ENCODE results near the gene KRTAP19-2.

Gene KRTAP19-2

DNA sequence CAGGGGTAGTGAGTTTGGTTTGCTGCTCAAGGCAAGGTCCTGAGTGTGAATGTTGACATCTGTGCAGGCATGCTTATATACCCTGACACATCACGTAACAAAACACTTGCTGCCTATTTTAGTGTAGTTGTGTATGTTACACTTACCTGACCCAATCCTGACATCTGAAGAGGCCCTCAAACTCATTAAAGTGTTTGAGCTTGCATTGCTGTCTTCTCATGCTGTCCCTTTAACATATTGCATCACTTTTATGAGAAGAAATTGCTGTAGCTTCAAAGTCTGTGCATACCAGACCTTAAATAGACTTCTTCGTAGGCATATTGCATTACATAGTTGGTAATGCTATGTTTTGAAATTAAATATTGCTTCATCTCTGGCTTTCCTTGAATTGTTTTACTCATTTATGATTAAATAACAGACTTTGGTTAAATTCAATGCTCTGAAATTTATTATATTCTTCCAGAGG, 4.8 kb upstream of the KRTAP19-2 start, which contains the start of gene KRTAP19-3:
Gene KRTAP19-3 (minus strand): TSS at position 51 of the 466 bp plus-strand sequence. CDS start 56 bp downstream, outside the sequence.
- H3K4me3 ChIP-seq (ENCODE audit: low read length): no peak within 1 kb of the TSS
- TF ChIP-seq, protein P1, sequence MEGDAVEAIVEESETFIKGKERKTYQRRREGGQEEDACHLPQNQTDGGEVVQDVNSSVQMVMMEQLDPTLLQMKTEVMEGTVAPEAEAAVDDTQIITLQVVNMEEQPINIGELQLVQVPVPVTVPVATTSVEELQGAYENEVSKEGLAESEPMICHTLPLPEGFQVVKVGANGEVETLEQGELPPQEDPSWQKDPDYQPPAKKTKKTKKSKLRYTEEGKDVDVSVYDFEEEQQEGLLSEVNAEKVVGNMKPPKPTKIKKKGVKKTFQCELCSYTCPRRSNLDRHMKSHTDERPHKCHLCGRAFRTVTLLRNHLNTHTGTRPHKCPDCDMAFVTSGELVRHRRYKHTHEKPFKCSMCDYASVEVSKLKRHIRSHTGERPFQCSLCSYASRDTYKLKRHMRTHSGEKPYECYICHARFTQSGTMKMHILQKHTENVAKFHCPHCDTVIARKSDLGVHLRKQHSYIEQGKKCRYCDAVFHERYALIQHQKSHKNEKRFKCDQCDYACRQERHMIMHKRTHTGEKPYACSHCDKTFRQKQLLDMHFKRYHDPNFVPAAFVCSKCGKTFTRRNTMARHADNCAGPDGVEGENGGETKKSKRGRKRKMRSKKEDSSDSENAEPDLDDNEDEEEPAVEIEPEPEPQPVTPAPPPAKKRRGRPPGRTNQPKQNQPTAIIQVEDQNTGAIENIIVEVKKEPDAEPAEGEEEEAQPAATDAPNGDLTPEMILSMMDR (conservative IDR thresholded peaks at IDR 0.05; ENCODE audit: low read depth, low read length): no peak
- no peak for DNase-seq (ENCODE audit: low read depth)

DNA sequence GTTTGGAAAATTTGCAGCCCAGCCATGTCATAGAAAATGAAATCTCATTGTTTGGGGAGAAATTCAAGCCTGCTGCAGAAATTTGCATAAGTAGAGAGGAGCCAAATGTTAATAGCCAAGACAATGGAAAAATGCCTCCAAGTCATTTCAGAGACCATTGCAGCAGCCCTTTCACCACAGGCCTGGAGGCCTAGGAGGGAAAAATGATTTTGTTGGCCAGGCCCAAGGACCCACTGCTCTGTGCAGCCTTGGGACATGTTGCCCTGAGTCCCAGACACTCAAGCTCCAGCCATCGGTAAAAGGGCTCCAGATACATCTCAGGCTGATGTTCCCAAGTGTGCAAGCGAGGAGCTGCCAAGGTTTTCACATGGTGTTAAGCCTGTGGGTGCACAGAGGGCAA, 1.1 kb downstream of the KRTAP19-2 start:
- H3K4me3 ChIP-seq (ENCODE audit: low read length): no peak overlapping the region
- TF ChIP-seq, protein P1 (conservative IDR thresholded peaks at IDR 0.05; ENCODE audit: low read depth, low read length): no peak
- no peak for DNase-seq (ENCODE audit: low read depth)

GRCh38 chr21:30482130-30482529, 5.1 kb downstream of the KRTAP19-2 start:
- TF ChIP-seq, protein P1 (conservative IDR thresholded peaks at IDR 0.05; ENCODE audit: low read depth, low read length): no peak
- DNase-seq (ENCODE audit: low read depth): no peak
- no peak overlapping the region for H3K4me3 ChIP-seq (ENCODE audit: low read length)

- no peak within 1 kb of the TSS for H3K4me3 ChIP-seq (ENCODE audit: low read length)
- DNase-seq (ENCODE audit: low read depth): no peak
- TF ChIP-seq, protein P1 (conservative IDR thresholded peaks at IDR 0.05; ENCODE audit: low read depth, low read length): no peak
Measured at GRCh38 chr21:30480145-30480544, 7.1 kb downstream of the KRTAP19-2 start, which contains the start of gene KRTAP19-1. TSS of gene KRTAP19-1 (minus strand) at chr21:30480367. CDS start at chr21:30480317, 50 bp downstream.

DNA sequence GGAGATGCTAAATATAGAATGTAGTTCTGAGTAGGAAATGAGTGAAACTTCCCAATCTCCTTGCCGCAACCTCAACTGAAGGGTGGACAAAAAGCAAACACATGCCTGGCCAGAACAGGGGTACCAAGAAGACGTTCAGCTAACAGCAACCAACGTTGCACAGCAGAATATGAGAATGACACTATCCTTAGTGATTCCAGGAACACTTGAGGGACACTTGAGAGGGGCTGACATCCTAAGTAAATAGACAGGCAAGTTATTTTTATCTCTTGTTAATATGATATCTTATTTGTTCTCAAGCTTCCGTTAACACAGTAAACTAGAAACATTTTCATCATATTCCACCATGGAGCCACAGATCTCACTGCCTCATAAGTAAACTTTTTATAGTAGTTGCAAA, 8.0 kb downstream of the KRTAP19-2 start:
- TF ChIP-seq, protein P1 (conservative IDR thresholded peaks at IDR 0.05; ENCODE audit: low read depth, low read length): no peak
- no peak for DNase-seq (ENCODE audit: low read depth)
- no peak overlapping the region for H3K4me3 ChIP-seq (ENCODE audit: low read length)

DNA sequence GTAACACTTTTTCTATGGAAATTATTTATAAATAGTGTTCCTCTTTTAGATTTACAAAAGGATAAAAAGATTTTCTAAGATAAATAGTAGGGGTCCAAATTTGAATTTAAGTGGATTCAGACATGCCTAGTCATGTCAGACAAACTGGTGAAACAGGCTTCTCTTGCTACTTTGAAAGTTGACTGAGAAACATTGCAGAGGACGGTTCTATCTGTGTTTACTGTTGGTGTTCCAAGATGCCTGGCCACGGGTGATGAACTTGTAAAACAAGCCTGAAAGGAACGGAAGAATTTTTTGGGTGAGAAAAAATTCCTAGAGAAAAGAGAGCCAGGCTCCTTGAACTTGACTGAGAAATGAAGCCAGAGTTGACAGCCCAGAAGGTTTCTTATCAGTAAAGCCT, 9.2 kb downstream of the KRTAP19-2 start:
- no peak for DNase-seq (ENCODE audit: low read depth)
- TF ChIP-seq, protein P1 (conservative IDR thresholded peaks at IDR 0.05; ENCODE audit: low read depth, low read length): no peak
- H3K4me3 ChIP-seq (ENCODE audit: low read length): no peak overlapping the region

GRCh38 chr21:30468900-30469714, 18.1 kb downstream of the KRTAP19-2 start:
- H3K4me3 ChIP-seq (ENCODE audit: low read length): no peak overlapping the region

More at GRCh38 chr21:30468900-30469714, 18.1 kb downstream of the KRTAP19-2 start:
- DNase-seq (ENCODE audit: low read depth): no peak
- TF ChIP-seq, protein P1 (conservative IDR thresholded peaks at IDR 0.05; ENCODE audit: low read depth, low read length): no peak
